MCF 10A (cell line): ENCODE results near the gene SH3GL1. TPM values are rescaled to one million over a fixed set of nuclear protein-coding genes. Genes with fewer than 3 reads are reported as not detected.

Experiments used
- BruUV-seq: library from RNA; stranded (reverse); fragments of 400-500 nt; replicated peaks from 2 replicates; lab custom pipeline; 2021; lab: Mats Ljungman, UMichigan
- CTCF ChIA-PET: fragments of 300-600 bp; sonication (Branson Sonifier 250); formaldehyde crosslinking; extraction: SDS; loops from one replicate; lab custom pipeline; 2021; ENCODE audit warnings: antibody characterized with exemption, inconsistent platforms; lab: Yijun Ruan, JAX
- POLR2A ChIA-PET: fragments of 300-600, 350-650 bp; sonication (Branson Sonifier 250); formaldehyde crosslinking; extraction: SDS; loops from one replicate; lab custom pipeline; 2020; ENCODE audit warnings: antibody characterized with exemption, inconsistent platforms; lab: Yijun Ruan, JAX
- DNase-seq: peaks from one replicate; pipeline ENCODE4 v3.0.0-alpha.2; 2018; ENCODE audit not compliant: unreplicated experiment
- H3K27ac Mint-ChIP-seq: one replicate; pipeline ENCODE4 v1.8.0; 2022; ENCODE audit warnings: mild to moderate bottlenecking, low read depth, mixed read lengths; ENCODE audit not compliant: unreplicated experiment
- H3K27me3 Mint-ChIP-seq: one replicate; pipeline ENCODE4 v1.8.0; 2022; ENCODE audit warnings: mixed read lengths; ENCODE audit not compliant: insufficient read depth, unreplicated experiment
- H3K36me3 Mint-ChIP-seq: one replicate; pipeline ENCODE4 v1.8.0; 2022; ENCODE audit warnings: mild to moderate bottlenecking, moderate library complexity, mixed read lengths; ENCODE audit not compliant: insufficient read depth, unreplicated experiment
- H3K4me1 Mint-ChIP-seq: one replicate; pipeline ENCODE4 v1.8.0; 2022; ENCODE audit warnings: mixed read lengths; ENCODE audit not compliant: insufficient read depth, unreplicated experiment
- H3K4me3 Mint-ChIP-seq: one replicate; pipeline ENCODE4 v1.8.0; 2022; ENCODE audit warnings: mild to moderate bottlenecking, moderate library complexity, mixed read lengths; ENCODE audit not compliant: unreplicated experiment
- H3K9me3 Mint-ChIP-seq: one replicate; pipeline ENCODE4 v1.8.0; 2022; ENCODE audit warnings: mixed read lengths; ENCODE audit not compliant: unreplicated experiment
- CTCF ChIP-seq: fragments of 200-600 bp; IDR thresholded peaks from one replicate; pipeline ENCODE4 v1.8.0; 2022; ENCODE audit warnings: antibody characterized with exemption, mild to moderate bottlenecking; ENCODE audit not compliant: unreplicated experiment
- intact Hi-C: fragments of 100-400 bp; cut with micrococcal nuclease; formaldehyde crosslinking; loops from 2 replicates; pipeline ENCODE4 v1.14.1; 2022
- total RNA-seq: library from RNA; stranded (reverse); gene quantifications from 2 replicates; pipeline ENCODE4 v1.2.3, GENCODE V29; 2022

Gene SH3GL1
- total RNA-seq, 1 experiment from 2014 or later: 106 TPM

- BruUV-seq: no TSS peak
- H3K27me3 Mint-ChIP-seq: no peaks in the 10 kb centered on the region
- no peaks in the 10 kb centered on the region for H3K9me3 Mint-ChIP-seq
- H3K36me3 Mint-ChIP-seq: peaks cover 23% of the 10 kb centered on the region
- no peak for TF ChIP-seq CTCF
- POLR2A ChIA-PET: interaction anchor here (0.5 to 3.3 kb wide), 10 partner anchors 14 to 153 kb away, joined by 3 to 93 read pairs (median 5); partner anchors contain the start of genes MPND and YJU2
- peaks cover 36% of the 10 kb centered on the region for H3K4me1 Mint-ChIP-seq
- CTCF ChIA-PET: interaction anchor here (0.6 to 2.9 kb wide), 13 partner anchors 9 to 415 kb away, joined by 3 to 16 read pairs (median 6); partner anchors contain the start of genes EEF2 and MPND
- peak overlapping the region; percentile 81 for H3K27ac Mint-ChIP-seq
- intact Hi-C loops: loop anchor here (1.0 kb wide), 2 partner anchors 25 to 30 kb away; no protein-coding TSS in a partner anchor
- peak overlapping the region; percentile 78 for H3K4me3 Mint-ChIP-seq
- DNase-seq: peak; percentile 35
Measured at GRCh38 chr19:4399812-4400134, 574 bp downstream of the SH3GL1 start.

- intact Hi-C loops: no loop called here
- no TSS peak for BruUV-seq
- H3K4me1 Mint-ChIP-seq: peaks cover 40% of the 10 kb centered on the region
- H3K27me3 Mint-ChIP-seq: no peaks in the 10 kb centered on the region
- peaks cover 34% of the 10 kb centered on the region for H3K36me3 Mint-ChIP-seq
- ChIA-PET CTCF (interaction anchor here (0.8 to 2.1 kb wide), 4 partner anchors 22 to 127 kb away, joined by 3 to 7 read pairs (median 3); no protein-coding TSS in a partner anchor), POLR2A (interaction anchor here (2.0 kb wide), 1 partner anchor 22 kb away, joined by 4 read pairs; no protein-coding TSS in a partner anchor)
- no peak for DNase-seq
- no peaks in the 10 kb centered on the region for H3K9me3 Mint-ChIP-seq
- no peak for TF ChIP-seq CTCF
- peak overlapping the region; percentile 61 for H3K27ac Mint-ChIP-seq
- H3K4me3 Mint-ChIP-seq: no peak overlapping the region
Measured at GRCh38 chr19:4396949-4397783, 3.2 kb downstream of the SH3GL1 start.

DNA sequence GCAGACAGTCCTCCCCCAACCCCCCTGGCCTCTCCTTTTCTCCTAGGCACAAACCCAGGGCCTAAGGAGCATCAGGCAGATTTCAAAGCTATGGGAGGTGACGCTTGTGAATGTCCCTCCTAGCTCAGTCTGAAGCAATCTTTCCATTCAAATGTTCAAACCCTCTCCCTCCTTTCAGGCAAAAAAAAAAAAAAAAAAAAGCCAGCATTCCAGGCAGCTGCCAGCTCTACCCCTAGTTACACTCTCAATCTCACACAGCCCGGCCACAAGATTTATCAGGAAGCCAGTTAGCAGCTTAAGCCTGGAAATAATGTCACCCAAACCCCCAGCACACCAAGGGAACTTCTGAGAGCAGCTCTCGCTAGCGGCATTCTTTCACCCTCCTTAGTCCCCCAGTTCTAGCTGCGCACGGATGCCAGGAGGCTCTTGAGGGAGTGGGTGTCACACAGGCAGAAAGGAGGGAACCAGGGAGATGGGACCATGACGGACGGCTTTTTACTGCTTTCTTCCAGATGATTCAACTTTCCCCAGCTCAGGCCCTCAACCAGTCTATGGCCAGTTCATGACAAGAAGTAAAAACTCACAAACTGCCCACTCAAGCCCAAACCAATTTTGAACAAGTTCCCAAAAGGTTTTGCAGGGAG is 6.3 kb downstream of the SH3GL1 start:
- Mint-ChIP-seq H3K9me3 (no peaks in the 10 kb centered on the region), H3K27ac (no peak overlapping the region), H3K4me3 (no peak overlapping the region), H3K4me1 (peaks cover 50% of the 10 kb centered on the region), H3K27me3 (no peaks in the 10 kb centered on the region), H3K36me3 (peaks cover 46% of the 10 kb centered on the region)
- intact Hi-C loops: no loop called here
- no peak for TF ChIP-seq CTCF
- DNase-seq: no peak
- ChIA-PET POLR2A (interaction anchor here (0.8 to 1.4 kb wide), 2 partner anchors 14 to 18 kb away, joined by 3 to 6 read pairs; no protein-coding TSS in a partner anchor), CTCF (interaction anchor here (0.6 to 2.7 kb wide), 4 partner anchors 19 to 632 kb away, joined by 3 to 8 read pairs (median 4); partner anchors contain the start of gene MRPL54)
- no TSS peak for BruUV-seq
